Right cardiac atrium (tissue), 5 donors: ENCODE data around the gene TAF13. TPM values are rescaled to one million over a fixed set of nuclear protein-coding genes. Genes with fewer than 3 reads are reported as not detected.

Experiments
- ATAC-seq, 2 donors: fragments of 200-7000 bp; cut with Tn5 transposase; one replicate each; pipeline versions ENCODE4 v1.8.0 to v1.9.1; 2020; ENCODE audit warnings: moderate library complexity in 2 of 2, mild to moderate bottlenecking in 1 of 2
- DNase-seq, 3 donors: peaks; one replicate each; pipeline ENCODE4 v3.0.0-alpha.2; 2020
- H3K27ac ChIP-seq: one replicate; pipeline ENCODE4 v1.5.1; 2013; ENCODE audit warnings: mild to moderate bottlenecking, low read length, control low read depth, moderate library complexity
- H3K27me3 ChIP-seq: one replicate; pipeline ENCODE4 v1.6.1; 2013; ENCODE audit not compliant: control insufficient read depth, insufficient read depth
- H3K4me1 ChIP-seq: one replicate; pipeline ENCODE4 v1.6.1; 2013; ENCODE audit warnings: low read length; ENCODE audit not compliant: control insufficient read depth, insufficient read depth
- H3K4me3 ChIP-seq: one replicate; pipeline ENCODE4 v1.5.1; 2013; ENCODE audit warnings: low read length, control low read depth
- H3K9me3 ChIP-seq: one replicate; pipeline ENCODE4 v1.6.1; 2013; ENCODE audit warnings: low read length; ENCODE audit not compliant: control insufficient read depth
- WGBS: extraction: QIAGEN DNeasy Blood & Tissue Kit; methylation state at CpG from one replicate; pipeline ENCODE4 v1.1.7; 2013; 5-methylcytosine and 5-hydroxymethylcytosine counted together
- intact Hi-C, 4 donors: fragments of 100-400 bp; cut with DNase I; formaldehyde crosslinking; loops; one replicate each; pipeline versions ENCODE4 v1.11.0 to v1.14.0; 2022 to 2023
- long read RNA-seq, 4 donors: library from polyadenylated mRNA; unstranded; transcript quantifications; one replicate each; pipeline ENCODE4 v2.0.0, GENCODE V29; 2020 to 2021
- polyA plus RNA-seq: library from polyadenylated mRNA; stranded (reverse); fragments of 200-250 nt; gene quantifications from one replicate; pipeline ENCODE4 v1.2.3, GENCODE V29; 2013
- total RNA-seq, 4 donors: library from RNA; stranded (reverse); fragmentation: NEBNext Ultra II Directional; extraction: Animal tissue kit (Norgen Biotek cat#: 25700); gene quantifications; one replicate each; pipeline ENCODE4 v1.2.1, GENCODE V29; 2021
- donor health status: healthy with polysubstance abuse.
- donor health status: DM: no; HTN: yes; CAD: no.
- donor health status: DM: no; HTN: no; CAD: no.
- donor health status: DM: no; HTN: yes; CAD: no; lungs with severe emphysema.
- donor health status: DM: yes; HTN: yes; CAD: no.

Gene TAF13
- total RNA-seq (10 to 100 TPM; 59.2 to 67.3 (median 64.5) TPM), polyA plus RNA-seq (56.7 TPM)
- long read RNA-seq, donor 1, partial matches to known transcripts = 3 of 3 reads
- long read RNA-seq, donor 1, other reads (novel, unspliced or antisense) = 0 of 3 reads
- long read RNA-seq, donor 2, partial matches to known transcripts = 1 of 1 reads
- long read RNA-seq, donor 2, other reads (novel, unspliced or antisense) = 0 of 1 reads
- long read RNA-seq, donor 3, partial matches to known transcripts = 4 of 5 reads
- long read RNA-seq, donor 3, other reads (novel, unspliced or antisense) = 1 of 5 reads
- long read RNA-seq, donor 4 = 0 reads

GRCh38 chr1:109075531-109076490, at the start of gene TAF13:
Gene TAF13 (minus strand): TSS chr1:109076003. CDS start chr1:109075947, 56 bp downstream.
- intact Hi-C loops = no loop called here
- ATAC-seq = peak; percentile 99
- Histone ChIP-seq H3K9me3 (no peaks in the 10 kb centered on the region), H3K27ac (peak within 1 kb of the TSS; percentile 99), H3K27me3 (no peaks in the 10 kb centered on the region), H3K4me1 (no peaks in the 10 kb centered on the region), H3K4me3 (peak within 1 kb of the TSS; percentile 99)
- peak; percentile 97 to 98 (median 98) for DNase-seq
- WGBS = 4% methylated on average over 39 of the region's 39 CpGs

GRCh38 chr1:109120356-109120755, 44.6 kb upstream of the TAF13 start:
- no peaks in the 10 kb centered on the region for H3K4me1 ChIP-seq
- H3K27ac ChIP-seq = no peak overlapping the region
- DNase-seq = no peak
- no peak for ATAC-seq
- intact Hi-C loops = no loop called here
- 92% methylated on average over 5 of the region's 5 CpGs for WGBS
- H3K27me3 ChIP-seq = no peaks in the 10 kb centered on the region
- H3K9me3 ChIP-seq = no peaks in the 10 kb centered on the region
- no peak overlapping the region for H3K4me3 ChIP-seq

- Histone ChIP-seq H3K27ac (no peak overlapping the region), H3K27me3 (no peaks in the 10 kb centered on the region), H3K4me3 (no peak overlapping the region), H3K9me3 (no peaks in the 10 kb centered on the region), H3K4me1 (peaks cover 3% of the 10 kb centered on the region)
- intact Hi-C loops = loop anchor here in 1 of 4 donors (10.0 kb wide), 1 partner anchor 83 kb away; no protein-coding TSS in a partner anchor
- ATAC-seq (no peak), DNase-seq (no peak)
- 82% methylated on average over 3 of the region's 3 CpGs for WGBS
Measured at GRCh38 chr1:109118089-109118488, 42.3 kb upstream of the TAF13 start.

DNA sequence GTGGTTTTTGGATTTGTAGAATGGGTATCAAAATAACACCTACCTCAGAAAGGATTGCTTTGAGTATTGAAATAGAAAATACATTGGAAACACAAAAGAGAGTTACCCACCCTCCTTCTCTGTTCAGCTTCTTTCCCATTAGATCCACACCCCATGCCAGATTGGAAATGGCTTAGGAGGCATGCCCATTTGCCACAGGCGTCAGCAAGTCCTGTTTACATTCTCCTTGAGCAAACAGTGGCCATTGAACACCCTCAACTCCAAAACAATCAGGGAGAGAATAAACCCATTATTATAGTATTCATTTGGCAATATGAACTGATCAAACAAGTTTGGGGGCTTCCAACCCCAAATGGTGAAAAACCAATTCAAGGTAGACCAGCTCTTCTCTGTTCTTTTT, 40.5 kb upstream of the TAF13 start:
- Histone ChIP-seq H3K4me1 (peaks cover 3% of the 10 kb centered on the region), H3K4me3 (no peak overlapping the region), H3K27ac (no peak overlapping the region), H3K27me3 (no peaks in the 10 kb centered on the region), H3K9me3 (no peaks in the 10 kb centered on the region)
- WGBS = 81% methylated on average over 1 of the region's 1 CpG
- DNase-seq (no peak), ATAC-seq (no peak)
- intact Hi-C loops = loop anchor here in 1 of 4 donors (10.0 kb wide), 1 partner anchor 81 kb away; no protein-coding TSS in a partner anchor

- no peak for ATAC-seq
- no peak overlapping the region for H3K27ac ChIP-seq
- DNase-seq = no peak
- no peaks in the 10 kb centered on the region for H3K9me3 ChIP-seq
- no peaks in the 10 kb centered on the region for H3K27me3 ChIP-seq
- no peak overlapping the region for H3K4me3 ChIP-seq
- H3K4me1 ChIP-seq = peaks cover 3% of the 10 kb centered on the region
- intact Hi-C loops = loop anchor here in 1 of 4 donors (10.0 kb wide), 1 partner anchor 81 kb away; no protein-coding TSS in a partner anchor
- 91% methylated on average over 2 of the region's 2 CpGs for WGBS
Measured at GRCh38 chr1:109115685-109116084, 39.9 kb upstream of the TAF13 start.

DNA sequence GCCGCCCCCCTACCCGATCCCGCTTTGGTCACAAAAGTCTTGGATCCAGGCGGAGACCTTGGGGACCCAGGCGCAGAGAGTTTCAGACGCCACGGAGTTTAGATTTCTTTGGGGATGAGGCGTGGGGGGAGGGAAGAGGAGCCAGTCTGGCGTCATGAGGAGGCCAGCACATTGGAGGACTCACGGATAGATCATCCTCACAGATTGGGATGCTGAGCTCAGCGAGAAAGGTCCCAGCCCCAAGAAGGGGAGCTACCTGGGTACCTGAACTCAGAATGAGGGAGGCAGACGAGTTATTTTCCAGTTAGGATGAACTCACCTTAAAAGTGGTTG, 38.5 kb upstream of the TAF13 start:
- H3K9me3 ChIP-seq = no peaks in the 10 kb centered on the region
- peak overlapping the region; percentile 16 for H3K4me3 ChIP-seq
- DNase-seq (no peak), ATAC-seq (no peak)
- H3K27ac ChIP-seq = no peak overlapping the region
- no peaks in the 10 kb centered on the region for H3K27me3 ChIP-seq
- H3K4me1 ChIP-seq = peaks cover 3% of the 10 kb centered on the region
- WGBS = 6% methylated on average over 12 of the region's 12 CpGs
- intact Hi-C loops = loop anchor here in 1 of 4 donors (10.0 kb wide), 1 partner anchor 80 kb away; no protein-coding TSS in a partner anchor

DNA sequence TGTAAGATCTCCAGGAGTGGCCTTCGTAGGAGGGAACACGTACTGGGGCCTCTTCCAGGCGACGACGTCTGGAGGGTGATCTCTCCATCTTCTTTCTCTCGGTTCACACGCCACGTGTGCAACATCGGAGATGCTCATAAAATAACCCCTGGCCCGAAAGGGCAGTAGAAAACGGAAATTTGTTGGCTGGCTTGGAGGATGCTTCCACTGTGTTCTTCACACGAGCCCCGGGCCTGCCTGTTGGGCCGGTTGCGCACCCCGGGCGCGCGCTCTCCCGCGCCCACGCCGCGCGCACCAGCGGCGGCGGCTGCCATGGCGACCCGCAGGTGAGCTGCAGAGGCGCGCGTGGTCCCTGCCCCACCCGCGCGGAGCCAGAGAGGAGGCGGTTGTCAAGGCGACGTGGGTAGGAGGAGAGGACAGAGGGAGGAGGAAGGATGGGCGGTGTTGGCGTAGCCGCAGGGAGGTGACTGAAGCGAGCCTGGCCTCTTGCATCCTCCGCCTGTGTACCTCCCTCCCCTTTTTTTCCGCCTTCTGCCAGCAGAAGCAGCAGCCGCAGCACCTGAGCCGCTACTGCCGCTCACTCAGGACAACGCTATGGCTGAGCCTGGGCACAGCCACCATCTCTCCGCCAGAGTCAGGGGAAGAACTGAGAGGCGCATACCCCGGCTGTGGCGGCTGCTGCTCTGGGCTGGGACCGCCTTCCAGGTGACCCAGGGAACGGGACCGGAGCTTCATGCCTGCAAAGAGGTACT, 38.0 kb upstream of the TAF13 start, which contains the start of gene ELAPOR1:
ELAPOR1 (plus strand) TSS at position 526 of the 752 bp plus-strand sequence; CDS start at position 595, 69 bp downstream.
- WGBS = 1% methylated on average over 56 of the region's 56 CpGs

DNA sequence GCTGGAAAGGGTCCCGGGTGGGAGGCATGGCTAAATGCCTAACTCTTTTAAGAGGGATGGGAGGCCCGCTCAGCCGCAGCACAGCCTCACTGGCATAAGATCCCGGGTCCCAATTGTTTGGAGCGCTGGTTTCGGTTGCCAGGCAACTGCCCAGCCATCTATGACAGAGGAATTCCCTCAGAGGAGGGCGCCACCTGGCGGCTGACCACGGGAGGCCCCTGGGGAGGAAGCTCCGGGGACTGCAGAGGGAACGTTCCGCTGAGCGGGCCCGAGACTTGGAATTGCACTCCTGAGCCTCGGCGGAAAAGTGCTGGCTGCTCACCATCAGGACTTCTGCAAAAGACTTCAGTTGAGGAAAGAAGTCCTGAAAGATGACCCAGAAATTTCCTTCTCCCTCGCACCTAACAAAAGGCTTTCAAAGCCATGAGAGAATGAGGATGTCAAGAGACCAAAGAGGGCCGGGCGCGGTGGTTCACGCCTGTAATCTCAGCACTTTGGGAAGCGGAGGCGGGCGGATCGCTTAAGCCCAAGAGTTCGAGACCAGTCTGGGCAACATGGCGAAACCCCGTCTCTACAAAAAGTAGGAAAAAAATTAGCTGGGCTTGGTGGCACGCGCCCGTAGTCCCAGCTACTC, 37.0 kb upstream of the TAF13 start:
- WGBS = 4% methylated on average over 31 of the region's 31 CpGs
- no peaks in the 10 kb centered on the region for H3K9me3 ChIP-seq
- no peak overlapping the region for H3K27ac ChIP-seq
- ATAC-seq = peak; percentile 95 to 98
- H3K4me3 ChIP-seq = peak overlapping the region; percentile 31
- intact Hi-C loops = loop anchor here in 1 of 4 donors (10.0 kb wide), 1 partner anchor 78 kb away; no protein-coding TSS in a partner anchor
- H3K27me3 ChIP-seq = no peaks in the 10 kb centered on the region
- H3K4me1 ChIP-seq = peaks cover 3% of the 10 kb centered on the region
- peak; percentile 95 to 98 (median 98) for DNase-seq

More for the DNA sequence above, 38.0 kb upstream of the TAF13 start, which contains the start of gene ELAPOR1:
- H3K27me3 ChIP-seq = no peaks in the 10 kb centered on the region
- no peaks in the 10 kb centered on the region for H3K9me3 ChIP-seq
- H3K27ac ChIP-seq = no peak within 1 kb of the TSS
- ATAC-seq = peak; percentile 43 to 50
- H3K4me1 ChIP-seq = peaks cover 3% of the 10 kb centered on the region
- H3K4me3 ChIP-seq = peak within 1 kb of the TSS; percentile 26
- intact Hi-C loops = loop anchor here in 1 of 4 donors (10.0 kb wide), 1 partner anchor 79 kb away; no protein-coding TSS in a partner anchor
- peak; percentile 44 to 78 (median 73) for DNase-seq

DNA sequence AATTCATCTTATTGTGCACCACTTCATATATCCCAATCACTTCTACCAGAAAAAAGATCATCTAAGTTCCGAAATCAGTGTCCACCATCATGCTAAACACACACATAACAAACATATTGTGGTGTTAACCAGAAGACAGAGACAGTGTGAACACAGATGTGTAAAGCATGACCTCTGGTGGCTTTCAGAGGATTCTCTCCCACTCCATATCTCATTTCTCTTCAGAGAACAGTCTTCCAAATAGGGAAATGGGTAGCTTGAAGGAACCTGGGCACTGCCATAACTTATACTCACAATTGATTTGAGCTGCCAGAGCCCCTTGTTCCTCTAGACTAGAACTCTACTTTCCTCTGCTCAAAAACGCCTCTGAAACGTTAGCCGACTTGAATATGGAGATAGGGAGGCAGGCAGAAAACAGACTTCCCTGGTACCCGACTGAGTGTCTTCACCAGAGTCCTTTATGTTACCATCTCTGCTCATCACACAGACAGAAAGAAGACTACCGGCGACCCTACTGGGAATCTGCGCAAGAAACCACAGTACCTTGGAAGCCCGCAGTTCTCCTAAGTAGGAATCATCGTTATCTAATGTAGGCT, 36.4 kb upstream of the TAF13 start:
- peaks cover 3% of the 10 kb centered on the region for H3K4me1 ChIP-seq
- DNase-seq (no peak), ATAC-seq (peak; percentile 44 to 57)
- intact Hi-C loops = loop anchor here in 1 of 4 donors (10.0 kb wide), 1 partner anchor 77 kb away; no protein-coding TSS in a partner anchor
- H3K27ac ChIP-seq = no peak overlapping the region
- 15% methylated on average over 10 of the region's 10 CpGs for WGBS
- no peaks in the 10 kb centered on the region for H3K27me3 ChIP-seq
- peak overlapping the region; percentile 31 for H3K4me3 ChIP-seq
- H3K9me3 ChIP-seq = no peaks in the 10 kb centered on the region
